OCI-LY1 (cell line): ENCODE results near the gene PDZRN3.

Experiments used
- H2AFZ ChIP-seq: fragments of 200-600 bp; sonication (generic), shearing (Covaris generic); 2 replicates; pipeline ENCODE4 v1.6.0; 2014; ENCODE audit warnings: antibody characterized with exemption, mild to moderate bottlenecking, low read length
- H3F3A ChIP-seq: fragments of 200-600 bp; sonication (generic), shearing (Covaris generic); 2 replicates; pipeline ENCODE4 v1.6.0; 2014; ENCODE audit warnings: mild to moderate bottlenecking, antibody characterized with exemption, low read length, moderate library complexity; ENCODE audit not compliant: insufficient read depth
- H3K27ac ChIP-seq: fragments of 200-600 bp; sonication (generic); 2 replicates; pipeline ENCODE4 v1.5.1; 2014; ENCODE audit warnings: low read length, mixed run types, mild to moderate bottlenecking, low read depth; ENCODE audit not compliant: poor library complexity, severe bottlenecking
- H3K27me3 ChIP-seq: fragments of 200-600 bp; sonication (generic); 2 replicates; pipeline ENCODE4 v1.6.0; 2014; ENCODE audit warnings: antibody characterized with exemption, mild to moderate bottlenecking, low read length, moderate library complexity; ENCODE audit not compliant: insufficient read depth
- H3K36me3 ChIP-seq: fragments of 200-600 bp; sonication (generic); 2 replicates; pipeline ENCODE4 v1.6.1; 2014; ENCODE audit warnings: mild to moderate bottlenecking, antibody characterized with exemption, low read length, moderate library complexity, mixed read lengths; ENCODE audit not compliant: insufficient read depth
- H3K4me1 ChIP-seq: fragments of 200-600 bp; sonication (generic); 2 replicates; pipeline ENCODE4 v1.5.1; 2014; ENCODE audit warnings: mild to moderate bottlenecking, low read length, moderate library complexity; ENCODE audit not compliant: insufficient read depth, severe bottlenecking
- H3K4me2 ChIP-seq: fragments of 200-600 bp; sonication (generic), shearing (Covaris generic); 2 replicates; pipeline ENCODE4 v1.6.1; 2014; ENCODE audit warnings: low read length
- H3K4me3 ChIP-seq: fragments of 200-600 bp; sonication (generic); 2 replicates; pipeline ENCODE4 v1.5.1; 2014; ENCODE audit warnings: low read length, low read depth, mild to moderate bottlenecking, mixed read lengths; ENCODE audit not compliant: poor library complexity, severe bottlenecking
- H3K79me2 ChIP-seq: fragments of 200-600 bp; shearing (Covaris generic); 2 replicates; pipeline ENCODE4 v1.6.1; 2016; ENCODE audit warnings: mixed run types, low read length, mixed read lengths; ENCODE audit not compliant: insufficient read depth
- H3K9ac ChIP-seq: fragments of 200-600 bp; sonication (generic), shearing (Covaris generic); 2 replicates; pipeline ENCODE4 v1.6.1; 2014; ENCODE audit warnings: mild to moderate bottlenecking, low read length, mixed read lengths
- H3K9me2 ChIP-seq: fragments of 200-600 bp; sonication (generic), shearing (Covaris generic); 2 replicates; pipeline ENCODE4 v1.6.1; 2014; ENCODE audit warnings: low read depth, mild to moderate bottlenecking, low read length, mixed read lengths
- H3K9me3 ChIP-seq: fragments of 200-600 bp; shearing (Covaris generic); 2 replicates; pipeline ENCODE4 v1.6.1; 2014; ENCODE audit warnings: low read length, mixed read lengths
- H4K20me1 ChIP-seq: fragments of 200-600 bp; sonication (generic), shearing (Covaris generic); 2 replicates; pipeline ENCODE4 v1.6.0; 2016; ENCODE audit warnings: mild to moderate bottlenecking, low read length; ENCODE audit not compliant: insufficient read depth
- EZH2 ChIP-seq: fragments of 200-600 bp; sonication (generic), shearing (Covaris generic); IDR thresholded peaks from 2 replicates; pipeline ENCODE4 v1.8.0; 2017; ENCODE audit warnings: borderline replicate concordance, mixed run types, mild to moderate bottlenecking, antibody characterized with exemption, low read length, moderate library complexity, mixed read lengths
- TF ChIP-seq, protein P1 (sequence below): fragments of 200-600 bp; sonication (generic), shearing (Covaris generic); IDR thresholded peaks from 2 replicates; pipeline ENCODE4 v1.5.1; 2017; ENCODE audit warnings: mild to moderate bottlenecking, antibody characterized with exemption, low read length, moderate library complexity, mixed read lengths

Gene PDZRN3

DNA sequence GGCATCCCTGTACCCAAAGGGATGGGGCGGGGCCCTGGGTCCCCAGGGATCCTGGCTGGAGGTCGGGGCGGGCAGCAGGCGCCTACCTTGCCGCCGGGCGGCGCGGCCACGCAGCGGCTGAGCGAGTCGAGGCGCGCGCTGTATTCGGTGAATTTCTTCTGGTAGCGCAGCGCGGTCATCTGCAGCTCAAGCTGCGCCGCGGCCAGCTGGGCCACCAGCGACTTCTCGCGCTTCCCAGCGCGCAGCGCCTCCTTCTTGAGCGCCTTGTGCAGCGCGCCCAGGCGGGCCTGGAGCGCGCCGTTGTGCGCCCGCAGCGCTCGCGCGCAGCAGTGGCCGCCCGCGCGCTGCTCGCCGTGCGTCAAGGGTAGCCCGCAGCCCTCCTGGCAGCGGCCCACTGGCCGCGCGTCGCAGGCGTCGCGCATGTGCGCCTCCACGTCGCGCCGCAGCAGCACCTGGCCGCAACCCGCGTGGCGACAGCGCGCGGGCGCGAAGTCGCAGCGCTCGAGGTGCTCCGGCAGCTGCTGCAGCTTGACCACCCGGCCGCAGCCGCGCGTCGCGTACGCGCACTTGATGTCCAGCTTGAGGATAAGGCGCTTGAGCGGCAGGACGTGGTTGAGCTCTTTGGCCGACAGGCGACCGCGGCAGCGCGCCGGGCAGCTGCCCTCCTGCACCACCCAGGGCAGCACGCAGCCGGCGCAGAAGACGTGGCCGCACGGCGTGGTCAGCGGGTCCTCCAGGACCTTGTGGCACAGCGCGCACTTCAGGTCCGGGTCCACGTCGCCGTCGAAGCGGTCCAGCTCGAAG, 522 bp downstream of the PDZRN3 start:
- H3K4me3 ChIP-seq, result no peak overlapping the region
- no peaks in the 10 kb centered on the region for H3K9me2 ChIP-seq
- no peaks in the 10 kb centered on the region for H3F3A ChIP-seq
- no peaks in the 10 kb centered on the region for H4K20me1 ChIP-seq
- no peaks in the 10 kb centered on the region for H3K4me1 ChIP-seq
- H3K27me3 ChIP-seq, result no peaks in the 10 kb centered on the region
- H3K36me3 ChIP-seq, result no peaks in the 10 kb centered on the region
- no peak overlapping the region for H3K9ac ChIP-seq
- H3K27ac ChIP-seq, result no peak overlapping the region
- H3K79me2 ChIP-seq, result no peaks in the 10 kb centered on the region
- no peak overlapping the region for H2AFZ ChIP-seq
- no peak for TF ChIP-seq EZH2
- TF ChIP-seq, protein P1, sequence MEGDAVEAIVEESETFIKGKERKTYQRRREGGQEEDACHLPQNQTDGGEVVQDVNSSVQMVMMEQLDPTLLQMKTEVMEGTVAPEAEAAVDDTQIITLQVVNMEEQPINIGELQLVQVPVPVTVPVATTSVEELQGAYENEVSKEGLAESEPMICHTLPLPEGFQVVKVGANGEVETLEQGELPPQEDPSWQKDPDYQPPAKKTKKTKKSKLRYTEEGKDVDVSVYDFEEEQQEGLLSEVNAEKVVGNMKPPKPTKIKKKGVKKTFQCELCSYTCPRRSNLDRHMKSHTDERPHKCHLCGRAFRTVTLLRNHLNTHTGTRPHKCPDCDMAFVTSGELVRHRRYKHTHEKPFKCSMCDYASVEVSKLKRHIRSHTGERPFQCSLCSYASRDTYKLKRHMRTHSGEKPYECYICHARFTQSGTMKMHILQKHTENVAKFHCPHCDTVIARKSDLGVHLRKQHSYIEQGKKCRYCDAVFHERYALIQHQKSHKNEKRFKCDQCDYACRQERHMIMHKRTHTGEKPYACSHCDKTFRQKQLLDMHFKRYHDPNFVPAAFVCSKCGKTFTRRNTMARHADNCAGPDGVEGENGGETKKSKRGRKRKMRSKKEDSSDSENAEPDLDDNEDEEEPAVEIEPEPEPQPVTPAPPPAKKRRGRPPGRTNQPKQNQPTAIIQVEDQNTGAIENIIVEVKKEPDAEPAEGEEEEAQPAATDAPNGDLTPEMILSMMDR, result no peak
- H3K4me2 ChIP-seq, result no peak overlapping the region
- H3K9me3 ChIP-seq, result no peaks in the 10 kb centered on the region

DNA sequence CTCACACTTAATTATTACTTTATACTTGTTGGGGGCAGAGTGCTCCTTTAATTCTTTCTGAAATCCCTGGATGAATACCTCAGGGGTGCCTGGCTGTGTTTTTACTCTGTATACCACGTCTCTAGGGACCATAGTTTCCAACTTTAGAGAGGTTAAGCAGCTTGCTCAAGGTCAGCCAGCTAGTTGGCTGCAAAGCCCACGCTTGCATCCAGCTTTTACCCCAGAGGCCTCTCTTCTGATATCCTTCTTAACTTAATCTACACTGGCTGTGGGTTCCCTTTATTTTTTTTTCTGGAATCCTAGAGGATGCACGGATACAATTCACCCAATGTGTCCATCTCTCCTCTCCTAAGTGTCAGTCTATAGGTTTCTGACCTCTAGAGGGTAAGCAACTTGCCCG, 1.4 kb downstream of the PDZRN3 start:
- no peaks in the 10 kb centered on the region for H3K4me1 ChIP-seq
- H3K9ac ChIP-seq, result no peak overlapping the region
- H3K9me3 ChIP-seq, result no peaks in the 10 kb centered on the region
- no peak overlapping the region for H2AFZ ChIP-seq
- no peaks in the 10 kb centered on the region for H3K9me2 ChIP-seq
- no peaks in the 10 kb centered on the region for H3K27me3 ChIP-seq
- H3K27ac ChIP-seq, result no peak overlapping the region
- H3F3A ChIP-seq, result no peaks in the 10 kb centered on the region
- H3K4me3 ChIP-seq, result no peak overlapping the region
- no peaks in the 10 kb centered on the region for H4K20me1 ChIP-seq
- TF ChIP-seq, protein P1, result no peak
- TF ChIP-seq EZH2, result no peak
- no peaks in the 10 kb centered on the region for H3K79me2 ChIP-seq
- no peak overlapping the region for H3K4me2 ChIP-seq
- no peaks in the 10 kb centered on the region for H3K36me3 ChIP-seq

DNA sequence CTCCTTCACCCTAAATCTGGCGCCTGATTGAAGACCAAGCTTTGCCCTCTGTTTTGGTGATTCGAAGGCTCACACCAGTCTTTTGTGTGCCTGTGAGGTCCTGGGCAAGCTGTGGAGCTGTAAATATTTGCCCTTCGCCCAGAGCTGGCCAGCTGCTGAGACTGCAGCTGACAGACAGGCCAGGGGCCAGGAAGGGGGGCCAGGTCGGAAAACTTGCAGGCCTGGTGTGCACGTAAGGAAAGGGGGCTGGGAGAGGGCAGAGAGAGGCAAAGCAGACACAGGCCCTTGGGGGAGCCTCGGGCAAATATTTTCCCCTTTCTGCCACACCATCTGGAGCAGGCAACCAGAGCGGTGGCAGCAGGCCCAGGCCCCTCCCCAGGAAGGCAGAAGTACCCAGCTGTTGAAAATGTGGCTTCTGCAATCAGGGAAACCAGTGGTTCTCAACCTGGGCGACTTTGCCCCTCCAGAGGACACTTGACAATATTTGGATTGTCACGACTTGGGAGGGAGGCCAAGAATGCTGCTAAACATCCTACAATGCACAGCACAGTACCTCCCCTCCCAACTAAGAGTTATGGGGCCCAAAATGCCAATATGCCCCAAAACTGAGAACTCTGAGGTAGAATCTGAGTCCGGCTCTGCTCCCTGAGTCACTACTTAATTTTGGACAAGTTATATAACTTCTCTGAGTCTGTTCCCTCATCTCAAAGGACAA, 2.5 kb downstream of the PDZRN3 start:
- Histone ChIP-seq H4K20me1 (no peaks in the 10 kb centered on the region), H3K79me2 (no peaks in the 10 kb centered on the region), H3K4me1 (no peaks in the 10 kb centered on the region), H3K36me3 (no peaks in the 10 kb centered on the region), H3K27me3 (no peaks in the 10 kb centered on the region), H3K9me3 (no peaks in the 10 kb centered on the region), H3F3A (no peaks in the 10 kb centered on the region), H3K27ac (no peak overlapping the region), H3K9ac (no peak overlapping the region), H2AFZ (no peak overlapping the region), H3K4me2 (no peak overlapping the region), H3K9me2 (no peaks in the 10 kb centered on the region), H3K4me3 (no peak overlapping the region)
- TF ChIP-seq, protein P1, result no peak
- no peak for TF ChIP-seq EZH2
